Hepatocyte (in vitro differentiated cells): ENCODE measurements around the gene PLPP4. TPM values are rescaled to one million over a fixed set of nuclear protein-coding genes. Genes with fewer than 3 reads are reported as not detected.

Experiments
- DNase-seq: peaks from one replicate; pipeline ENCODE4 v3.0.0-alpha.2; 2016; ENCODE audit warnings: low spot score
- H2AFZ ChIP-seq: fragments of 200-600 bp; sonication (generic); 2 replicates; pipeline ENCODE4 v1.6.0; 2016; ENCODE audit warnings: antibody characterized with exemption, mild to moderate bottlenecking
- H3K27ac ChIP-seq: fragments of 200-600 bp; sonication (generic); 2 replicates; pipeline ENCODE4 v1.5.1; 2016; ENCODE audit warnings: mild to moderate bottlenecking
- H3K27me3 ChIP-seq: fragments of 200-600 bp; sonication (generic); 2 replicates; pipeline ENCODE4 v1.6.1; 2016
- H3K36me3 ChIP-seq: fragments of 200-600 bp; sonication (generic); replicated peaks from 2 replicates; pipeline ENCODE4 v1.5.1; 2016; ENCODE audit warnings: low read depth; ENCODE audit not compliant: insufficient read depth
- H3K4me1 ChIP-seq: fragments of 200-600 bp; sonication (generic); 2 replicates; pipeline ENCODE4 v1.5.1; 2016; ENCODE audit warnings: mild to moderate bottlenecking, moderate library complexity; ENCODE audit not compliant: insufficient read depth
- H3K4me2 ChIP-seq: fragments of 200-600 bp; sonication (generic); 2 replicates; pipeline ENCODE4 v1.6.0; 2016
- H3K4me3 ChIP-seq: fragments of 200-600 bp; sonication (generic); 2 replicates; pipeline ENCODE4 v1.5.1; 2016; ENCODE audit warnings: mild to moderate bottlenecking
- H3K79me2 ChIP-seq: fragments of 200-600 bp; sonication (generic); 2 replicates; pipeline ENCODE4 v1.6.0; 2017; ENCODE audit warnings: mild to moderate bottlenecking
- H3K9me2 ChIP-seq: fragments of 200-600 bp; sonication (generic); replicated peaks from 2 replicates; pipeline ENCODE4 v1.6.0; 2017; ENCODE audit warnings: mild to moderate bottlenecking; ENCODE audit not compliant: insufficient read depth
- H3K9me3 ChIP-seq: fragments of 200-600 bp; sonication (generic); 2 replicates; pipeline ENCODE4 v1.5.1; 2016; ENCODE audit warnings: low read depth, mild to moderate bottlenecking
- H4K20me1 ChIP-seq: fragments of 200-600 bp; sonication (generic); 2 replicates; pipeline ENCODE4 v1.6.0; 2016; ENCODE audit warnings: mild to moderate bottlenecking; ENCODE audit not compliant: insufficient read depth, poor library complexity, severe bottlenecking
- CTCF ChIP-seq: fragments of 200-600 bp; sonication (generic); IDR thresholded peaks from 2 replicates; pipeline ENCODE4 v1.5.1; 2016; ENCODE audit warnings: antibody characterized with exemption, mild to moderate bottlenecking; ENCODE audit not compliant: poor library complexity
- EZH2 ChIP-seq: fragments of 200-600 bp; sonication (generic); IDR thresholded peaks from 2 replicates; pipeline ENCODE4 v1.6.1; 2016; ENCODE audit warnings: antibody characterized with exemption, mild to moderate bottlenecking, borderline replicate concordance
- EZH2phosphoT487 ChIP-seq: fragments of 200-600 bp; sonication (generic); IDR thresholded peaks from one replicate; pipeline ENCODE4 v1.6.1; 2018; ENCODE audit warnings: antibody characterized with exemption, mild to moderate bottlenecking, low read depth, moderate library complexity; ENCODE audit not compliant: unreplicated experiment, severe bottlenecking
- WGBS: methylation state at CpG from one replicate; pipeline ENCODE4 v1.1.6; 2016; ENCODE audit warnings: low lambda C conversion rate; ENCODE audit errors: missing lambda C conversion rate; 5-methylcytosine and 5-hydroxymethylcytosine counted together
- polyA plus RNA-seq: library from polyadenylated mRNA; unstranded; fragments of >200 nt; fragmentation: Nextera tagmentation; extraction: Ambion mirVana; gene quantifications from 2 replicates; pipeline ENCODE4 v1.2.1, GENCODE V29; 2016
- total RNA-seq: library from RNA; depleted of rRNA; stranded (reverse); fragments of >200 nt; gene quantifications from 2 replicates; pipeline ENCODE4 v1.2.3, GENCODE V29; 2014

PLPP4 gene
- total and polyA plus RNA-seq, 2 experiments from 2014 or later, result 3.4 to 10.8 TPM

- Histone ChIP-seq H3K36me3 (no peaks in the 10 kb centered on the region), H3K27ac (no peak overlapping the region), H3K9me2 (no peaks in the 10 kb centered on the region), H4K20me1 (no peaks in the 10 kb centered on the region), H3K27me3 (no peaks in the 10 kb centered on the region), H3K4me2 (no peak overlapping the region), H3K79me2 (no peaks in the 10 kb centered on the region), H3K9me3 (peaks cover 4% of the 10 kb centered on the region), H3K4me1 (no peaks in the 10 kb centered on the region), H2AFZ (no peak overlapping the region), H3K4me3 (no peak overlapping the region)
- TF ChIP-seq CTCF, result no peak
- no peak for TF ChIP-seq EZH2
- TF ChIP-seq EZH2phosphoT487, result no peak
- no peak for DNase-seq
- WGBS, result 84% methylated on average over 4 of the region's 4 CpGs
Measured at GRCh38 chr10:120473593-120473992, 16.6 kb downstream of the PLPP4 start.

GRCh38 chr10:120474956-120475355 is 17.9 kb downstream of the PLPP4 start:
- TF ChIP-seq EZH2 (no peak), EZH2phosphoT487 (no peak), CTCF (no peak)
- H3K27me3 ChIP-seq, result no peaks in the 10 kb centered on the region
- no peaks in the 10 kb centered on the region for H3K9me2 ChIP-seq
- no peak overlapping the region for H3K27ac ChIP-seq
- peaks cover 4% of the 10 kb centered on the region for H3K9me3 ChIP-seq
- no peak overlapping the region for H3K4me2 ChIP-seq
- no peaks in the 10 kb centered on the region for H3K79me2 ChIP-seq
- no peak for DNase-seq
- no peak overlapping the region for H2AFZ ChIP-seq
- no peaks in the 10 kb centered on the region for H3K36me3 ChIP-seq
- WGBS, result 45% methylated on average over 1 of the region's 1 CpG
- H3K4me1 ChIP-seq, result no peaks in the 10 kb centered on the region
- H4K20me1 ChIP-seq, result no peaks in the 10 kb centered on the region
- H3K4me3 ChIP-seq, result no peak overlapping the region

GRCh38 chr10:120475844-120476791 is 19.1 kb downstream of the PLPP4 start:
- H4K20me1 ChIP-seq, result no peaks in the 10 kb centered on the region
- H3K27ac ChIP-seq, result peak overlapping the region; percentile 54
- no peaks in the 10 kb centered on the region for H3K4me1 ChIP-seq
- WGBS, result 87% methylated on average over 10 of the region's 10 CpGs
- no peak overlapping the region for H3K4me2 ChIP-seq
- DNase-seq, result no peak
- no peaks in the 10 kb centered on the region for H3K79me2 ChIP-seq
- H3K27me3 ChIP-seq, result no peaks in the 10 kb centered on the region
- H3K9me2 ChIP-seq, result no peaks in the 10 kb centered on the region
- H2AFZ ChIP-seq, result no peak overlapping the region
- no peaks in the 10 kb centered on the region for H3K36me3 ChIP-seq
- H3K4me3 ChIP-seq, result no peak overlapping the region
- TF ChIP-seq EZH2phosphoT487 (no peak), EZH2 (no peak), CTCF (no peak)
- peaks cover under 1% of the 10 kb centered on the region for H3K9me3 ChIP-seq
